Measurements from ENCODE around the gene TRIM34. TPM values are rescaled to one million over a fixed set of nuclear protein-coding genes. Genes with fewer than 3 reads are reported as not detected.
"Not testable (repeated sequence)": the region's sequence is repeated elsewhere in the genome, so short reads cannot be mapped to it uniquely, and the experiment has no call there.

The TRIM34 gene
- total and polyA plus RNA-seq, 4 experiments from 2014 or later = 9.6 to 20.2 (median 11.0) TPM

DNA sequence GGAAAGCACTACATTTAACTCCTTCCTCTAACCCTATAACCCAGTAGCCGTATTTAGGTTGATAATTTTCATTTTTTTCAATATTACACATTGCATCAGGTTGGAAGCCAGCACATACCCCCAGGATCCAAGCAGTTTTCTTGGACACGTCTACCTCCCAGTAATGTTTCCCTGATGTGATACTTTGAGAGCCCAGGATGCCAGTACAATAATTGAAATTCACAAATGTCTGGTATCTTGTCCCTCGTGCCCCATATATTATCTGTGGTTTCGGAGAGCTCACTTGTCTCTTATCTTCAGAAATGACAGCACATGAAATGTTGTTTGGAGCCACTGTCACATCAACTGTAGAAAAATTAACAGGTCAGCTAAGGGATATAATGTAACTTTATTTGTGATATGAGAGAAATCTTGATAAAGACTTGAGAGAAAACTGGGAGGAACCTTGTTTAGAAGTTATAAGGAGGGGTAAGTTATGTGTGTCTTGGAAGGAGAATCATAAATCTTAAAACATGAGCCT is 40.3 kb downstream of the TRIM34 start:
- no peaks in the 10 kb centered on the region for H3K27me3 Mint-ChIP-seq
- peaks cover 29 to 32% of the 10 kb centered on the region in 2 donors for H3K36me3 Mint-ChIP-seq
- Histone ChIP-seq H3K27me3 (ENCODE audit: insufficient read depth, low read length) (no peaks in the 10 kb centered on the region), H3K4me3 (ENCODE audit: low read length in 2 of 2) (no peak overlapping the region), H3K27ac (ENCODE audit: low read depth, low read length) (no peak overlapping the region), H3K4me1 (ENCODE audit: insufficient read depth, low read length) (no peaks in the 10 kb centered on the region), H3K9me3 (ENCODE audit: control insufficient read depth in 1 of 2, low read length in 2 of 2) (no peaks in the 10 kb centered on the region), H3K36me3 (ENCODE audit: insufficient read depth, low read length) (peaks cover 22% of the 10 kb centered on the region)
- peaks cover 0 to 1% (median 0%) of the 10 kb centered on the region in 4 donors for H3K4me1 Mint-ChIP-seq
- peak overlapping the region in 3 of 7 donors; percentile 27 to 51 (median 38) for H3K27ac Mint-ChIP-seq
- CTCF ChIA-PET (ENCODE audit: partially characterized antibody) = interaction anchor here (1.0 to 1.5 kb wide), 2 partner anchors 18 to 49 kb away, joined by 3 read pairs; no protein-coding TSS in a partner anchor
- peaks cover 0 to 2% (median 0%) of the 10 kb centered on the region in 8 donors for H3K9me3 Mint-ChIP-seq
- intact Hi-C loops (cut with micrococcal nuclease) = no loop called here
- POLR2A ChIA-PET (ENCODE audit: partially characterized antibody) = no interaction called here
- no peak overlapping the region for H3K4me3 Mint-ChIP-seq
- DNase-seq = no peak

DNA sequence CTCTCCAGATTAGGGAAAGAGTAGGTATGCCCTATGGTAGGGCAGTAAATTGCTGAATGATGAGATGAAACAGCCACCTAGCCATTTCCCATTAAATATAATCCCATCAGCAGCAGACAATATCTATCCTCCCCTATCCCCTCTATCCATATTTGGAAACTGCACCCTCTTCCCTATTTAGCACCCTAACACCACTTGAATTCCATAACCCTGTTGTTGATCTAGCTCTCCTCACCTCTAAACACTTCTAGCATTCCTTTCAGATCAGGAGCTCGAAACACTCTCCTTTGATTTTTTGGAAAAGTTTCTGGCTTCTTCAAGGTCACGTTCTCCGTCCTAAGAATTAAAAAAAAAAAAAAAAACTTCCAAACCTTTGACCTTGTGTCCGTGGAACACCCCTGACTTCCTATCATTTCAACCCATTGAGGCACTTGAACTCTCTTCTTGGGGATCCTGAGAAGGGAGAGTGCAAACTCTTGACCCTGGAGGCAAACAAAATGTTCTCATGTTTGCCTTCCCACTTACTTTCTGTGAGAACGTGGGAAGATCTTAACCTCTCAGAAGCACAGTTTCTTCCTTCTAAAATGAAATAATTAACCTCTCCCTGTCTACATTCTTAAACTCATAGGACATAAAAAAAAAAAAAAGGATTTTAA is 41.1 kb downstream of the TRIM34 start:
- Mint-ChIP-seq H3K36me3 (peaks cover 29 to 32% of the 10 kb centered on the region in 2 donors), H3K27me3 (no peaks in the 10 kb centered on the region), H3K27ac (peak overlapping the region in 2 of 7 donors; percentile 10 to 49), H3K4me1 (peaks cover 0 to 1% (median 0%) of the 10 kb centered on the region in 4 donors), H3K4me3 (no peak overlapping the region), H3K9me3 (no peaks in the 10 kb centered on the region)
- no peaks in the 10 kb centered on the region for H3K27me3 ChIP-seq (ENCODE audit: insufficient read depth, low read length)
- intact Hi-C loops (cut with micrococcal nuclease) = no loop called here
- H3K4me3 ChIP-seq (ENCODE audit: low read length in 2 of 2) = no peak overlapping the region
- H3K36me3 ChIP-seq (ENCODE audit: insufficient read depth, low read length) = peaks cover 22% of the 10 kb centered on the region
- H3K4me1 ChIP-seq (ENCODE audit: insufficient read depth, low read length) = no peaks in the 10 kb centered on the region
- no peak overlapping the region for H3K27ac ChIP-seq (ENCODE audit: low read depth, low read length)
- no peak for DNase-seq
- no peaks in the 10 kb centered on the region for H3K9me3 ChIP-seq (ENCODE audit: control insufficient read depth in 1 of 2, low read length in 2 of 2)
- POLR2A ChIA-PET (ENCODE audit: partially characterized antibody) = no interaction called here
- CTCF ChIA-PET (ENCODE audit: partially characterized antibody) = no interaction called here

DNA sequence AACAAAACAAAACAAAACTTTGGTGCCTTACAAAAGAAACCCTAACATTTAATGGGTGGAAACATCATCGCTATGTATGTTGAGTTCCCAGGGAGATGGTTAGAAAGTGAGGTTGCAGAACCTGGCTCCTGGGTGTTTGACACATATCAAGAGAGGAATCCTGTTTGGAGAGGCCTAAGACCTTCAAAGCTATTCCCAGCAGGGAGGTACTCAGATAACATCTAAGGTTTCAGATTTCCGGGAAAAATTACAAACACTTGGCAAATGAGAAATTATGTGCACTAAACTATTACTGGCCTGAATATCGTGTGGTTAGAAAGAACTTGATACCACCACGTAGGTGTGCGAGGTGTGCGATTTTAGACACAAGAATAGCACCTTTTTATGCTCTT is 41.6 kb downstream of the TRIM34 start:
- Histone ChIP-seq H3K27ac (ENCODE audit: low read depth, low read length) (no peak overlapping the region), H3K4me3 (ENCODE audit: low read length in 2 of 2) (no peak overlapping the region), H3K4me1 (ENCODE audit: insufficient read depth, low read length) (no peaks in the 10 kb centered on the region), H3K27me3 (ENCODE audit: insufficient read depth, low read length) (no peaks in the 10 kb centered on the region), H3K36me3 (ENCODE audit: insufficient read depth, low read length) (peaks cover 22% of the 10 kb centered on the region), H3K9me3 (ENCODE audit: control insufficient read depth in 1 of 2, low read length in 2 of 2) (no peaks in the 10 kb centered on the region)
- H3K27ac Mint-ChIP-seq = peak overlapping the region in 4 of 7 donors; percentile 7 to 64 (median 20)
- POLR2A ChIA-PET (ENCODE audit: partially characterized antibody) = no interaction called here
- H3K4me1 Mint-ChIP-seq = peaks cover 0 to 1% (median 0%) of the 10 kb centered on the region in 4 donors
- no peaks in the 10 kb centered on the region for H3K9me3 Mint-ChIP-seq
- H3K36me3 Mint-ChIP-seq = peaks cover 26 to 29% of the 10 kb centered on the region in 2 donors
- H3K27me3 Mint-ChIP-seq = no peaks in the 10 kb centered on the region
- intact Hi-C loops (cut with micrococcal nuclease) = no loop called here
- CTCF ChIA-PET (ENCODE audit: partially characterized antibody) = no interaction called here
- no peak overlapping the region for H3K4me3 Mint-ChIP-seq
- DNase-seq = no peak

DNA sequence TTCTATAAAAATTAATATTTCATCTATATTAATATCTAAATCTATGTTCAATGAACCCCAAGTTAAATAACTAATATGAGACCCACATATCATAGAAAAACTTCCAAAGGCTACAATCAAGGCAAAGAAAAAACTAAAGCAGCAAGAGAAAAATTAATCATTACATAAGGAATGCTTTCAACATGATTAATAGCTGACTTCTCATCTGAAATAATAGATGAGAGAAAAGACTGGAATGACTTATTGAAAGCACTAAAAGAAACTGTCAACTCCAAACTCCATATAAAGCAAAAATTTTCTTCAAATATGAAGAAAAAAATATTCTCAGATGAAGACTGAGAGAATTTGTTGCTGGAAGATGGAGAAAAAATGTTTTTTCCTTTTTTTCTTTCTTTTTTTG is 47.0 kb downstream of the TRIM34 start:
- Histone ChIP-seq H3K36me3 (ENCODE audit: insufficient read depth, low read length) (peaks cover 6% of the 10 kb centered on the region), H3K4me1 (ENCODE audit: insufficient read depth, low read length) (peaks cover 5% of the 10 kb centered on the region), H3K4me3 (ENCODE audit: low read length in 2 of 2) (no peak overlapping the region), H3K9me3 (ENCODE audit: control insufficient read depth in 1 of 2, low read length in 2 of 2) (no peaks in the 10 kb centered on the region), H3K27ac (ENCODE audit: low read depth, low read length) (no peak overlapping the region), H3K27me3 (ENCODE audit: insufficient read depth, low read length) (no peaks in the 10 kb centered on the region)
- DNase-seq = no peak
- CTCF ChIA-PET (ENCODE audit: partially characterized antibody) = no interaction called here
- Mint-ChIP-seq H3K4me1 (peaks cover 0 to 12% (median 11%) of the 10 kb centered on the region in 4 donors), H3K9me3 (no peaks in the 10 kb centered on the region), H3K27me3 (no peaks in the 10 kb centered on the region), H3K27ac (no peak overlapping the region), H3K4me3 (no peak overlapping the region), H3K36me3 (peaks cover 8 to 32% of the 10 kb centered on the region in 2 donors)
- POLR2A ChIA-PET (ENCODE audit: partially characterized antibody) = no interaction called here
- intact Hi-C loops (cut with micrococcal nuclease) = no loop called here

DNA sequence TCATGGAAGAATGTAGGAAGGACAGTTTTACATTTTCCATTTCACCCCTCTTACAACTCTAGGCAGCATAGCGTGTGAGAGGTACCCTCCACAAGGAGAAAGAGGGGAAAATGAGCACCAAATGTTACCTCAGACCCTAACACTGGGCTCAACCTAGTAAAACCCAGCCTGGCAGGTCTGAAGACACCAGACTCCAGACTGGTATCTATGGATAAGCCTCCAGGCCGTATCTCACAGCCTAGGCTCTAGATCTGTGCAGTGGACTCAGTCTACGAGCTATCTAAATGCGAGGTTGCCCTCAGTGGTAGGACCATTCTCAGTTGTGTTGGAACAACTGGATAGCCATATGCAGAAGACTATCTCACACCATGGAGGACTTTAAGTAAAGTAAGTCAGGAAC is 49.6 kb downstream of the TRIM34 start:
- intact Hi-C loops (cut with micrococcal nuclease) = no loop called here
- Histone ChIP-seq H3K4me1 (ENCODE audit: insufficient read depth, low read length) (peaks cover 5% of the 10 kb centered on the region), H3K27me3 (ENCODE audit: insufficient read depth, low read length) (no peaks in the 10 kb centered on the region), H3K27ac (ENCODE audit: low read depth, low read length) (no peak overlapping the region), H3K36me3 (ENCODE audit: insufficient read depth, low read length) (peaks cover 19% of the 10 kb centered on the region), H3K4me3 (ENCODE audit: low read length in 2 of 2) (no peak overlapping the region), H3K9me3 (ENCODE audit: control insufficient read depth in 1 of 2, low read length in 2 of 2) (no peaks in the 10 kb centered on the region)
- ChIA-PET CTCF (ENCODE audit: partially characterized antibody) (interaction anchor here (0.8 kb wide), 1 partner anchor 136 kb away, joined by 3 read pairs; no protein-coding TSS in a partner anchor), POLR2A (ENCODE audit: partially characterized antibody) (no interaction called here)
- H3K27ac Mint-ChIP-seq = peak overlapping the region in 5 of 7 donors; percentile 1 to 50 (median 38)
- peaks cover 22 to 45% of the 10 kb centered on the region in 2 donors for H3K36me3 Mint-ChIP-seq
- no peaks in the 10 kb centered on the region for H3K9me3 Mint-ChIP-seq
- no peaks in the 10 kb centered on the region for H3K27me3 Mint-ChIP-seq
- peaks cover 3 to 20% (median 18%) of the 10 kb centered on the region in 4 donors for H3K4me1 Mint-ChIP-seq
- DNase-seq = no peak
- peak overlapping the region in 1 of 8 donors; percentile 35 for H3K4me3 Mint-ChIP-seq

DNA sequence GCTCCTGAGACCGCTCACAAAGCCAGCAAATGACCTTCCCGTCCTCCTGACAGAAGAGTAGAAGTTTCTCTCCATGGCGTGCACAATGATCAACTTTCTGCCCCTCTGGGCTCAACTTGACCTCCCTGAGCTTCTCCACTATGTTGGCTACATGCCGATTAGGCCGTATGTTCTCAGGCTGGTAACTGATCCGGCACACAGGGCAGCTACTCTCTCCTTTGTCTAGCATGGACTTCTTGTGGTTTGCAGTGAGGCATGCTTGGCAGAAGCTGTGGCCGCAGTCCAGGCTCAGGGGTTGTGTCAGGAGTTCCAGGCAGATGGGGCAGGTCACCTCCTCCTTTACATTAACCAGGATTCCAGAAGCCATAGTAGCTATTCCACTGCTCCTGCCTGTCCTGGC is 55.0 kb downstream of the TRIM34 start:
- Histone ChIP-seq H3K27me3 (ENCODE audit: insufficient read depth, low read length) (no peaks in the 10 kb centered on the region), H3K27ac (ENCODE audit: low read depth, low read length) (no peak overlapping the region), H3K4me1 (ENCODE audit: insufficient read depth, low read length) (peaks cover 4% of the 10 kb centered on the region), H3K4me3 (ENCODE audit: low read length in 2 of 2) (no peak overlapping the region), H3K9me3 (ENCODE audit: control insufficient read depth in 1 of 2, low read length in 2 of 2) (no peaks in the 10 kb centered on the region), H3K36me3 (ENCODE audit: insufficient read depth, low read length) (peaks cover 20% of the 10 kb centered on the region)
- Mint-ChIP-seq H3K9me3 (no peaks in the 10 kb centered on the region), H3K27me3 (no peaks in the 10 kb centered on the region), H3K4me3 (no peak overlapping the region), H3K4me1 (peaks cover 29 to 46% (median 35%) of the 10 kb centered on the region in 4 donors), H3K27ac (peak overlapping the region in 4 of 7 donors; percentile 14 to 76 (median 52)), H3K36me3 (peaks cover 38 to 43% of the 10 kb centered on the region in 2 donors)
- intact Hi-C loops (cut with micrococcal nuclease) = loop anchor here (5.0 to 10.0 kb wide), 2 partner anchors 555 to 1073 kb away; partner anchors contain the start of genes CNGA4, FHIP1B and TRIM68
- POLR2A ChIA-PET (ENCODE audit: partially characterized antibody) = no interaction called here
- CTCF ChIA-PET (ENCODE audit: partially characterized antibody) = no interaction called here
- DNase-seq = no peak

DNA sequence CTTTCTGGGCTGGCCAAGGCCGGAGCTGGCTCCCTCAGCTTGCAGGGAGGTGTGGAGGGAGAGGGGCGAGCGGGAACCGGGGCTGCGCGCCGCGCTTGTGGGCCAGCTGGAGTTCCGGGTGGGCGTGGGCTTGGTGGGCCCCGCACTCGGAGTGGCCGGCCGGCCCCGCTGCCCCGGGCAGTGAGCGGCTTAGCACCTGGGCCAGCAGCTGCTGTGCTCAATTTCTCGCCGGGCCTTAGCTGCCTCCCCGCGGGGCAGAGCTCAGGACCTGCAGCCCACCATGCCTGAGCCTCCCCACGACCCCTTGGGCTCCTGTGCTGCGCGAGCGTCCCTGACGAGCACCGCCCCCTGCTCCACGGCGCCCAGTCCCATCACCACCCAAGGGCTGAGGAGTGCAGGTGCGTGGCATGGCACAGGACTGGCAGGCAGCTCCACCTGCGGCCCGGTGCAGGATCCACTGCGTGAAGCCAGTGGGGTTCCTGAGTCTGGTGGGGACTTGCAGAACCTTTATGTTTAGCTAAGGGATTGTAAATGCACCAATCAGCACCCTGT is 58.2 kb downstream of the TRIM34 start:
- not testable (repeated sequence) for H3K27ac ChIP-seq (ENCODE audit: low read depth, low read length); H3K27me3 Mint-ChIP-seq; H3K9me3 Mint-ChIP-seq; H3K27me3 ChIP-seq (ENCODE audit: insufficient read depth, low read length); H3K4me3 ChIP-seq (ENCODE audit: low read length in 2 of 2); DNase-seq; H3K9me3 ChIP-seq (ENCODE audit: control insufficient read depth in 1 of 2, low read length in 2 of 2)
- ChIA-PET CTCF (ENCODE audit: partially characterized antibody) (interaction anchor here (1.2 to 5.9 kb wide), 9 partner anchors 14 to 127 kb away, joined by 3 to 71 read pairs (median 12); partner anchors contain the start of gene OR52N2), POLR2A (ENCODE audit: partially characterized antibody) (interaction anchor here (3.1 kb wide), 1 partner anchor 12 kb away, joined by 20 read pairs; no protein-coding TSS in a partner anchor)
- Histone ChIP-seq H3K36me3 (ENCODE audit: insufficient read depth, low read length) (peaks cover 15% of the 10 kb centered on the region), H3K4me1 (ENCODE audit: insufficient read depth, low read length) (peaks cover 18% of the 10 kb centered on the region)
- peak overlapping the region in 3 of 7 donors; percentile 94 to 97 (median 97) for H3K27ac Mint-ChIP-seq
- H3K4me3 Mint-ChIP-seq = peak overlapping the region in 4 of 8 donors; percentile 93 to 97 (median 95)
- peaks cover 27 to 37% of the 10 kb centered on the region in 2 donors for H3K36me3 Mint-ChIP-seq
- intact Hi-C loops (cut with micrococcal nuclease) = loop anchor here (5.0 to 10.0 kb wide), 2 partner anchors 552 to 1076 kb away; partner anchors contain the start of genes CNGA4, FHIP1B and TRIM68
- H3K4me1 Mint-ChIP-seq = peaks cover 41 to 68% (median 50%) of the 10 kb centered on the region in 4 donors
